Measurements from ENCODE around the gene AP2A1.

The AP2A1 gene

GRCh38 chr19:49727217-49728030 lies 39.4 kb upstream of the AP2A1 start:
- Histone ChIP-seq H3F3A (ENCODE audit: insufficient read depth) (no peaks in the 10 kb centered on the region), H3K4me3 (ENCODE audit: insufficient read depth, low read length, poor library complexity, severe bottlenecking) (no peak overlapping the region), H3K27ac (ENCODE audit: low read depth, low read length) (no peak overlapping the region), H4K20me1 (ENCODE audit: low read depth, low read length) (no peaks in the 10 kb centered on the region), H3K79me2 (ENCODE audit: insufficient read depth, low read length) (no peaks in the 10 kb centered on the region), H3K4me2 (ENCODE audit: low read depth, low read length, poor library complexity, severe bottlenecking) (no peak overlapping the region), H3K9ac (ENCODE audit: low read length) (no peak overlapping the region), H3K36me3 (ENCODE audit: low read length) (no peaks in the 10 kb centered on the region), H2AFZ (ENCODE audit: low read depth, low read length, severe bottlenecking) (no peak overlapping the region), H3K9me3 (ENCODE audit: insufficient read depth, low read length) (no peaks in the 10 kb centered on the region), H3K27me3 (ENCODE audit: low read length) (no peaks in the 10 kb centered on the region), H3K9me2 (replicated peaks; ENCODE audit: insufficient read depth, low read length) (no peaks in the 10 kb centered on the region)
- TF ChIP-seq CTCF (IDR thresholded peaks at IDR 0.05; ENCODE audit: insufficient read depth, low read length, poor library complexity, severe bottlenecking), result no peak
- TF ChIP-seq EZH2phosphoT487 (conservative IDR thresholded peaks at IDR 0.05; ENCODE audit: low read length), result no peak

- Histone ChIP-seq H3K9ac (ENCODE audit: low read length) (no peak overlapping the region), H3K4me3 (ENCODE audit: insufficient read depth, low read length, poor library complexity, severe bottlenecking) (no peak overlapping the region), H3F3A (ENCODE audit: insufficient read depth) (no peaks in the 10 kb centered on the region), H3K9me2 (replicated peaks; ENCODE audit: insufficient read depth, low read length) (no peaks in the 10 kb centered on the region), H4K20me1 (ENCODE audit: low read depth, low read length) (no peaks in the 10 kb centered on the region), H3K4me2 (ENCODE audit: low read depth, low read length, poor library complexity, severe bottlenecking) (no peak overlapping the region), H3K79me2 (ENCODE audit: insufficient read depth, low read length) (no peaks in the 10 kb centered on the region), H3K27me3 (ENCODE audit: low read length) (no peaks in the 10 kb centered on the region), H3K36me3 (ENCODE audit: low read length) (no peaks in the 10 kb centered on the region), H2AFZ (ENCODE audit: low read depth, low read length, severe bottlenecking) (no peak overlapping the region), H3K27ac (ENCODE audit: low read depth, low read length) (no peak overlapping the region), H3K9me3 (ENCODE audit: insufficient read depth, low read length) (no peaks in the 10 kb centered on the region)
- TF ChIP-seq CTCF (IDR thresholded peaks at IDR 0.05; ENCODE audit: insufficient read depth, low read length, poor library complexity, severe bottlenecking) (no peak), EZH2phosphoT487 (conservative IDR thresholded peaks at IDR 0.05; ENCODE audit: low read length) (no peak)
Measured at GRCh38 chr19:49730166-49730565, 36.6 kb upstream of the AP2A1 start.

- H3K4me3 ChIP-seq (ENCODE audit: insufficient read depth, low read length, poor library complexity, severe bottlenecking), result no peak overlapping the region
- no peaks in the 10 kb centered on the region for H3K27me3 ChIP-seq (ENCODE audit: low read length)
- no peaks in the 10 kb centered on the region for H3K9me3 ChIP-seq (ENCODE audit: insufficient read depth, low read length)
- H2AFZ ChIP-seq (ENCODE audit: low read depth, low read length, severe bottlenecking), result no peak overlapping the region
- no peak overlapping the region for H3K9ac ChIP-seq (ENCODE audit: low read length)
- no peak overlapping the region for H3K27ac ChIP-seq (ENCODE audit: low read depth, low read length)
- no peaks in the 10 kb centered on the region for H3K36me3 ChIP-seq (ENCODE audit: low read length)
- no peak for TF ChIP-seq CTCF (IDR thresholded peaks at IDR 0.05; ENCODE audit: insufficient read depth, low read length, poor library complexity, severe bottlenecking)
- TF ChIP-seq EZH2phosphoT487 (conservative IDR thresholded peaks at IDR 0.05; ENCODE audit: low read length), result no peak
- H4K20me1 ChIP-seq (ENCODE audit: low read depth, low read length), result no peaks in the 10 kb centered on the region
- no peaks in the 10 kb centered on the region for H3K9me2 ChIP-seq (replicated peaks; ENCODE audit: insufficient read depth, low read length)
- H3K4me2 ChIP-seq (ENCODE audit: low read depth, low read length, poor library complexity, severe bottlenecking), result no peak overlapping the region
- H3F3A ChIP-seq (ENCODE audit: insufficient read depth), result no peaks in the 10 kb centered on the region
- no peaks in the 10 kb centered on the region for H3K79me2 ChIP-seq (ENCODE audit: insufficient read depth, low read length)
Measured at GRCh38 chr19:49738268-49738667, 28.5 kb upstream of the AP2A1 start.

Data from SU-DHL-6 (cell line).